Posterior cingulate gyrus (tissue), 11 donors: ENCODE data around the gene EIF3M.
A peak's percentile ranks its signal among the peaks of the same experiment; 100 is the strongest.
"Not testable (repeated sequence)": the region's sequence is repeated elsewhere in the genome, so short reads cannot be mapped to it uniquely, and the experiment has no call there.

ENCODE experiments used
- DNase-seq, 10 donors: peaks; one replicate each; pipeline versions ENCODE4 v3.0.0 to v3.0.0-alpha.2; 2020 to 2021; ENCODE audit warnings: mixed read lengths in 3 of 10
- intact Hi-C: fragments of 100-400 bp; cut with DNase I; formaldehyde crosslinking; loops from one replicate; pipeline ENCODE4 v1.15.1; 2023

EIF3M gene

GRCh38 chr11:32594272-32594671 is 10.6 kb downstream of the EIF3M start:
- intact Hi-C loops: no loop called here
- DNase-seq: no peak

DNA sequence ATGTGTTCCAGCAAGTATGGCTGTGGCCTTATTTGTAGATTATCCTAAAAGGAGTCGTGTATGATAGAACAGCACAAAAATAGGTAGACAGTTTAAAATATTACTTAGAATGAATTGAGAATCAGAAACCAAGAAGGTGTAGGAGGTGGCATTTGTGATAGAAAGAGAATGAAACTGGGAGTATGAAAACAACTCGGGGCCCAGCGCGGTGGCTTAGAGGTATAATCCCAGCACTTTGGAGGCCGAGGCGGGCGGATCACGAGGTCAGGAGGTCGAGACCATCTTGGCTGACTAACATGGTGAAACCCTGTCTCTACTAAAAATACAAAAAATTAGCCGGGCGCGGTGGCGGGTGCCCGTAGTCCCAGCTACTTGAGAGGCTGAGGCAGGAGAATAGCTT is 12.5 kb downstream of the EIF3M start:
- intact Hi-C loops: not testable (repeated sequence)
- peak in 1 of 10 donors; percentile 47 for DNase-seq

DNA sequence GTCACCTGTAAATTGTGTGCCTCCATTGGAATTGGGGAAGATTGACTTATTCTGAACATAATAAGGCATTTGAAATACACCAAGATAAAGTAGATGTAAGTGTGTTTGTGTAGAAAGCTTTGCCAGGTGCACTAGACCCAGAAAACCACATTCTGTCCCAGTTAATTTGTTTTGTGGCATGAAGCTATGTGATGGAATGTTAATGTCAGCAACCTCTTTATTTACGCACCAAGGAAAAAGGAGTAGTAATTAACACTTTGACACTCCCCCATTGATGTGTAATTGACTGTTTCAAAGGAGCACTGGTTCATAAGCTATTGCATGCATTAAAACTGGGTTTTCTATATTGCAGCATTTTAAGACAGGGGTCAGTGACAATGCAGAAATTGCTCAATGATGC is 14.3 kb downstream of the EIF3M start:
- no peak for DNase-seq
- intact Hi-C loops: no loop called here

DNA sequence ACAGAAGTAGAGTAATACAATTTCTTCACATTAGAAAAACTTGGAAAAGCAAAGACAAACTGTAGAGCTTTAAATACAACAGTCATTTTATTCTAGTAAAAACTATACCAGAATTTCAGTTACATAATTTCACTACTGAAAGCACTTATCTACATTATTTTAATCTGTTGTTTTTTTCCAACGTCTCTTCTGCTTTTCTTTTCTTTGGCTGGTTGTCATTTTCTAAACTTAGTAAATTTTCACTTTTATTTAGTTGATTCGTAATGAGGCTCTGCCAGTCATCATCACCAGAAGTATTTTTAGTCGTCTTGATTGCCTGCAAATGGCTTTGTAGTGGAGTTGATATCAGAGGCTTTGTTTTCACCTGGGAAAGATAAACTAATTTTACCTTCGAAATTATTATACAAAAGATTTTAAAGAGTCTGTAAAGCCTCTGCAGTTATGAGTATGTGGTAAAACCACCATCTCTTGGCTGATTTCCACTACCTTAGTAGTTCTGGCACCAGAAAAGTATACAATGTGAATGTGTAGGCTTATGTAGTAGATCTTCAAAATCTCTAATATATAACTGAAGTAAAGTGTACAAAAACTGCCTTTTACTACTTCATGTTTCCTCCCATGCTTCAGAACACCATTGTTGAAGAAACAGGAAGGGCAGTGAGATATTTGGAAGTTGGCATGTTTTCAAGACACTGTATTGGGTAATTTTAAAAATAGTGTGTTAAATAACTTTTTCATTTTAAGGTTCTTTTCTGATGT is 19.2 kb downstream of the EIF3M start:
- intact Hi-C loops: no loop called here

DNA sequence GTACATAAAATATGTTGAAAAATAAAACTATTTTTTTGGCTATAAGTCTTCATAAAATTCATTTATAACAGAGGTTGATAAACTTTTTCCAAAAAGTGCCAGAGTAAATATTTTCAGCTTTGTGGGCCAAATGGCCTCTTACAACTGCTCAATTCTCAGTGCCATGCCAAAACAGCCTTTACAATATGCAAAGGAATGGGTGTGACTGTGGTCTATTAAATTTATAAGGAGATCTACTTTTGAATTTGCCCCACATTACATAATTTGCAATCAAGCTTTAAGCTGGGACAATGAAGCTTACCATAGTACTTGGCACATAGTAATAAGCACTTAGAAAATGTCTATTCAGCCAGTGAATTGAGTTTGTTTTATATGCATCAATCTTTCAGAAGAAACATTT is 22.6 kb downstream of the EIF3M start:
- DNase-seq: no peak
- intact Hi-C loops: no loop called here

More for the DNA sequence above, 19.2 kb downstream of the EIF3M start:
- DNase-seq: no peak

- intact Hi-C loops: not testable (repeated sequence)
Measured at GRCh38 chr11:32608826-32609225, 25.2 kb downstream of the EIF3M start.

DNA sequence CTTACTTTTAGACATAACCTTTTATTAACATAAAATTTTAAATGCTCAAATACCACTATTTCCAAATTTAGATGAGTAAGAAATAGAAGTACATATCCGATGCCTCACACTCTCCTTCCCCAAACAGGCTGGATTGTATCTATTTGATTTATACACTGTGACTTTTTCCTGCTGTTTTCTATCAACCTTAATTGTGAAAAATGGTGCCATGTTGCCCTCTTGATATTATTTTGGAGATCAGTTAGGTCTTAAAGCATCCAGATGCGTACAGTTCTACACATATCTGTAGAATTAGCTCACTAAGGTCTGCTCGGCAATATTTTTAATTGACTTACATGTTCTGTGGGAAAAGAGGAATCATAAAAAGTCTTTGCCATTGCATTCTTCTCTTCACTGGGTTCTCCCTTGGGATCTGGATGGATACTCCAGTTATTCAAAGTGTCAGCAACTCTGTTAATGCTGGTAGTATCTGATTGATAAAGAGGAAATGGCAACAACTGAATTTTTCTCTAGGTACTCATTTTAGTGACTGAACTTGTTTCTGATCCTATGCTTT is 27.2 kb downstream of the EIF3M start:
- no peak for DNase-seq
- intact Hi-C loops: no loop called here

More at GRCh38 chr11:32608826-32609225, 25.2 kb downstream of the EIF3M start:
- DNase-seq: not testable (repeated sequence)

GRCh38 chr11:32613500-32614151 is 30.0 kb downstream of the EIF3M start:
- DNase-seq: no peak
- intact Hi-C loops: no loop called here

- intact Hi-C loops: no loop called here
Measured at GRCh38 chr11:32615422-32615821, 31.8 kb downstream of the EIF3M start.

GRCh38 chr11:32616903-32617302 is 33.3 kb downstream of the EIF3M start:
- intact Hi-C loops: no loop called here
- no peak for DNase-seq

More at GRCh38 chr11:32615422-32615821, 31.8 kb downstream of the EIF3M start:
- no peak for DNase-seq

- intact Hi-C loops: no loop called here
- no peak for DNase-seq
Measured at GRCh38 chr11:32630844-32631243, 47.2 kb downstream of the EIF3M start.

GRCh38 chr11:32635819-32636218 is 52.2 kb downstream of the EIF3M start:
- intact Hi-C loops: no loop called here
- no peak for DNase-seq

DNA sequence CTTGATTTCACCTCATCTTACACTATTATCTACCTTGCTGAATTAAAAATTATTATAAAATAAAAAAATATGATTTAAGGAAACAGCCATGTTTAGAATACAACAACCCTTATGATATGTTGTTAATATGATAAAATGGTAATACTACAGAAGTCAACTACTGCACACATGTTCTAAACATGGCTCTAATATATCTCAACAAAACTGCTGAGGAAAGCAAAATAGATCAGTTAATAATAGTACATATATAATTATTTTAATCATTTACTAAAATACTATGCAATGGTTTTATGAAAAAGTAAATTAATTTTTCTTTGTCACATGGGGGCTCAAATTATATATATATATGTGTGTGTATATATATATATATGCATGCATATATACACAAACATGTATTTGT is 57.7 kb downstream of the EIF3M start:
- no peak for DNase-seq
- intact Hi-C loops: no loop called here

- no peak for DNase-seq
- intact Hi-C loops: no loop called here
Measured at GRCh38 chr11:32643526-32643925, 59.9 kb downstream of the EIF3M start.
